Measurements from ENCODE around the gene MRPL30. TPM values are rescaled to one million over a fixed set of nuclear protein-coding genes. Genes with fewer than 3 reads are reported as not detected.
"Not testable (repeated sequence)": the region's sequence is repeated elsewhere in the genome, so short reads cannot be mapped to it uniquely, and the experiment has no call there.

The MRPL30 gene
- total RNA-seq, 1 experiment from 2014 or later, result 52.6 TPM

DNA sequence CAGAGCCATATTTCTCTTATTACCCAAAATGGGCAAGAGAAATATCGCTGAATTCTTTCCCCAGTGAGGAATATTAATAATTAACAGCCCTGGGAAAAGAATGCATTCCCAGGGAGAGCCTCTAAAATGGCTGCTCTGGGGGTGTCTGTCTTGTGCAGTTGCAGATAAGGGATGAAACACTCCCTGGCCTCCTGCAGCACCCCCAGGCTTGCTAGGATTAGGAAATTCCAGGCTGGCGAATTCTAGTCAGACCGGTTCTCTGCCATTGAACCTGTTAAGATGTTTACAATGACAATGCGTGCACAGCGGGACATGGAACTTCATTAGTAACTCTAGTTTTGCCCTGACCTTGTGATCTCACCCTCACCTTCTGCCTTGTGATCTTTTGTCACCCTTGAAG, 24.5 kb downstream of the MRPL30 start:
- CTCF ChIA-PET, result no interaction called here
- no peak for DNase-seq
- Histone ChIP-seq H4K20me1 (ENCODE audit: insufficient read depth) (no peaks in the 10 kb centered on the region), H3K9me3 (ENCODE audit: insufficient read depth, low read depth) (peaks cover 14% of the 10 kb centered on the region), H3K4me3 (no peak overlapping the region), H2AFZ (no peak overlapping the region), H3K36me3 (ENCODE audit: low read depth) (no peaks in the 10 kb centered on the region), H3K9me2 (ENCODE audit: insufficient read depth) (no peaks in the 10 kb centered on the region), H3K27ac (no peak overlapping the region), H3K4me2 (no peak overlapping the region), H3K27me3 (ENCODE audit: insufficient read depth, low read depth) (no peaks in the 10 kb centered on the region), H3K79me2 (ENCODE audit: low read depth) (no peaks in the 10 kb centered on the region), H3F3A (ENCODE audit: insufficient read depth, low read depth) (no peaks in the 10 kb centered on the region), H3K4me1 (replicated peaks; ENCODE audit: insufficient read depth) (no peaks in the 10 kb centered on the region)
- BruUV-seq (replicated peaks), result no TSS peak
- POLR2A ChIA-PET (ENCODE audit: unreplicated experiment), result no interaction called here
- intact Hi-C loops (cut with micrococcal nuclease; ENCODE audit: unreplicated experiment), result no loop called here
- no peak for TF ChIP-seq EZH2 (IDR thresholded peaks at IDR 0.05; ENCODE audit: low read depth)
- TF ChIP-seq, protein P1, sequence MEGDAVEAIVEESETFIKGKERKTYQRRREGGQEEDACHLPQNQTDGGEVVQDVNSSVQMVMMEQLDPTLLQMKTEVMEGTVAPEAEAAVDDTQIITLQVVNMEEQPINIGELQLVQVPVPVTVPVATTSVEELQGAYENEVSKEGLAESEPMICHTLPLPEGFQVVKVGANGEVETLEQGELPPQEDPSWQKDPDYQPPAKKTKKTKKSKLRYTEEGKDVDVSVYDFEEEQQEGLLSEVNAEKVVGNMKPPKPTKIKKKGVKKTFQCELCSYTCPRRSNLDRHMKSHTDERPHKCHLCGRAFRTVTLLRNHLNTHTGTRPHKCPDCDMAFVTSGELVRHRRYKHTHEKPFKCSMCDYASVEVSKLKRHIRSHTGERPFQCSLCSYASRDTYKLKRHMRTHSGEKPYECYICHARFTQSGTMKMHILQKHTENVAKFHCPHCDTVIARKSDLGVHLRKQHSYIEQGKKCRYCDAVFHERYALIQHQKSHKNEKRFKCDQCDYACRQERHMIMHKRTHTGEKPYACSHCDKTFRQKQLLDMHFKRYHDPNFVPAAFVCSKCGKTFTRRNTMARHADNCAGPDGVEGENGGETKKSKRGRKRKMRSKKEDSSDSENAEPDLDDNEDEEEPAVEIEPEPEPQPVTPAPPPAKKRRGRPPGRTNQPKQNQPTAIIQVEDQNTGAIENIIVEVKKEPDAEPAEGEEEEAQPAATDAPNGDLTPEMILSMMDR (conservative IDR thresholded peaks at IDR 0.05), result no peak

DNA sequence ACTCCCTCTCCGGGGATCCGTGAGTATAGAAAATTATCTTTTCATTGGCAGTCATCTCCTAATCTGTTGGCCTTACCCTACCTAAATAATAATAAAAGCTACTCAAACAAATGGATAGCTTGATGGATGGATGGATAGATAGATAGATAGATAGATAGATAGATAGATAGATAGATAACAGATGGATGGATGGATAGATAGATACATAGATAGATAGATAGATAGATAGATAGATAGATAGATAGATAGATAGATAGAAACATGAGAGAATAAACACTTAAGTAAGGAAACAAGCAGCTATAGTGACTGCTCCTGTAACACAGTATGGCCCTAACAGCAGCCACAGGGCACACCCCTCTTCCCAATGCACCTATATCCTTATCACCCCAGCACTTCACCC, 35.1 kb downstream of the MRPL30 start:
- Histone ChIP-seq H3K27ac (no peak overlapping the region), H3K36me3 (ENCODE audit: low read depth) (no peaks in the 10 kb centered on the region), H3K4me3 (no peak overlapping the region), H2AFZ (no peak overlapping the region), H3K4me2 (no peak overlapping the region), H3K27me3 (ENCODE audit: insufficient read depth, low read depth) (no peaks in the 10 kb centered on the region), H3K79me2 (ENCODE audit: low read depth) (no peaks in the 10 kb centered on the region), H3F3A (ENCODE audit: insufficient read depth, low read depth) (no peaks in the 10 kb centered on the region), H3K9me3 (ENCODE audit: insufficient read depth, low read depth) (no peaks in the 10 kb centered on the region), H3K9me2 (ENCODE audit: insufficient read depth) (no peaks in the 10 kb centered on the region), H3K4me1 (replicated peaks; ENCODE audit: insufficient read depth) (no peaks in the 10 kb centered on the region), H4K20me1 (ENCODE audit: insufficient read depth) (no peaks in the 10 kb centered on the region)
- peak in 1 of 2 experiments; percentile 1 for DNase-seq
- no TSS peak for BruUV-seq (replicated peaks)
- ChIA-PET CTCF (no interaction called here), POLR2A (ENCODE audit: unreplicated experiment) (no interaction called here)
- TF ChIP-seq, protein P1 (conservative IDR thresholded peaks at IDR 0.05), result no peak
- no peak for TF ChIP-seq EZH2 (IDR thresholded peaks at IDR 0.05; ENCODE audit: low read depth)
- intact Hi-C loops (cut with micrococcal nuclease; ENCODE audit: unreplicated experiment), result no loop called here

- ChIA-PET POLR2A (ENCODE audit: unreplicated experiment) (no interaction called here), CTCF (no interaction called here)
Measured at GRCh38 chr2:99217929-99218501, 37.0 kb downstream of the MRPL30 start.

DNA sequence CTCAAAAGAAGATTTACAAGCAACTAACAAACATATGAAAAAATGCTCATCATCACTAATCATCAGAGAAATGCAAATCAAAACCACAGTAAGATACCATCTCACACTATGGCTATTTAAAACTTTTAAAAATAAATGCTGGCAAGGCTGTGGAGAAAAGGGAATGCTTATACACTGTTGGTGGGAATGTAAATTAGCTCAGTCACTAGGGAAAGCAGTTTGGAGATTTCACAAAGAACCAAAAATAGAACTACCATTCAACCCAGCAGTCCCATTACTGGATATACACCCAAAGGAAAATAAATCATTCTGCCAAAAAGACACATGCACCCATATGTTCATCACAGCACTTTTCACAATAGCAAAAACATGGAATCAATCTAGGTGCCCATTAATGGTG, 52.2 kb downstream of the MRPL30 start:
- POLR2A ChIA-PET (ENCODE audit: unreplicated experiment); H3K4me1 ChIP-seq (replicated peaks; ENCODE audit: insufficient read depth); H3K9me3 ChIP-seq (ENCODE audit: insufficient read depth, low read depth); H3K27ac ChIP-seq; H3K4me2 ChIP-seq; H3K79me2 ChIP-seq (ENCODE audit: low read depth); H3F3A ChIP-seq (ENCODE audit: insufficient read depth, low read depth); H2AFZ ChIP-seq; DNase-seq; BruUV-seq (replicated peaks); H3K4me3 ChIP-seq; CTCF ChIA-PET; H3K9me2 ChIP-seq (ENCODE audit: insufficient read depth); H4K20me1 ChIP-seq (ENCODE audit: insufficient read depth); H3K36me3 ChIP-seq (ENCODE audit: low read depth); intact Hi-C loops (cut with micrococcal nuclease; ENCODE audit: unreplicated experiment): not testable (repeated sequence)
- H3K27me3 ChIP-seq (ENCODE audit: insufficient read depth, low read depth), result peaks cover 49% of the 10 kb centered on the region

More at GRCh38 chr2:99217929-99218501, 37.0 kb downstream of the MRPL30 start:
- Histone ChIP-seq H3K27me3 (ENCODE audit: insufficient read depth, low read depth) (no peaks in the 10 kb centered on the region), H3K9me2 (ENCODE audit: insufficient read depth) (no peaks in the 10 kb centered on the region), H4K20me1 (ENCODE audit: insufficient read depth) (no peaks in the 10 kb centered on the region), H3K79me2 (ENCODE audit: low read depth) (no peaks in the 10 kb centered on the region), H3K36me3 (ENCODE audit: low read depth) (no peaks in the 10 kb centered on the region), H3K4me3 (no peak overlapping the region), H3K4me1 (replicated peaks; ENCODE audit: insufficient read depth) (no peaks in the 10 kb centered on the region), H3F3A (ENCODE audit: insufficient read depth, low read depth) (no peaks in the 10 kb centered on the region), H3K4me2 (no peak overlapping the region), H3K9me3 (ENCODE audit: insufficient read depth, low read depth) (no peaks in the 10 kb centered on the region), H2AFZ (no peak overlapping the region), H3K27ac (no peak overlapping the region)
- intact Hi-C loops (cut with micrococcal nuclease; ENCODE audit: unreplicated experiment), result no loop called here
- no TSS peak for BruUV-seq (replicated peaks)
- peak in 1 of 2 experiments; percentile 26 for DNase-seq
- TF ChIP-seq, protein P1 (conservative IDR thresholded peaks at IDR 0.05), result no peak
- TF ChIP-seq EZH2 (IDR thresholded peaks at IDR 0.05; ENCODE audit: low read depth), result no peak

Data from PC-9 (cell line).